Measurements from ENCODE around the gene COL27A1.

The COL27A1 gene

GRCh38 chr9:114203410-114204140 lies 48.2 kb downstream of the COL27A1 start:
- H3K4me3 ChIP-seq (replicated peaks; ENCODE audit: low read depth, low read length) = no peak overlapping the region
- no peak for TF ChIP-seq CTCF (IDR thresholded peaks at IDR 0.05; ENCODE audit: low read depth, low read length, missing control alignments)
- DNase-seq (ENCODE audit: extremely low read depth, low read depth) = no peak

- no peak for DNase-seq (ENCODE audit: extremely low read depth, low read depth)
- no peak for TF ChIP-seq CTCF (IDR thresholded peaks at IDR 0.05; ENCODE audit: low read depth, low read length, missing control alignments)
- H3K4me3 ChIP-seq (replicated peaks; ENCODE audit: low read depth, low read length) = no peak overlapping the region
Measured at GRCh38 chr9:114204265-114204664, 48.9 kb downstream of the COL27A1 start.

- TF ChIP-seq CTCF (IDR thresholded peaks at IDR 0.05; ENCODE audit: low read depth, low read length, missing control alignments) = no peak
- H3K4me3 ChIP-seq (replicated peaks; ENCODE audit: low read depth, low read length) = no peak overlapping the region
- no peak for DNase-seq (ENCODE audit: extremely low read depth, low read depth)
Measured at GRCh38 chr9:114205171-114206015, 50.1 kb downstream of the COL27A1 start.

- no peak for TF ChIP-seq CTCF (IDR thresholded peaks at IDR 0.05; ENCODE audit: low read depth, low read length, missing control alignments)
Measured at GRCh38 chr9:114206221-114206789, 51.0 kb downstream of the COL27A1 start.

GRCh38 chr9:114207034-114207810 lies 51.9 kb downstream of the COL27A1 start:
- H3K4me3 ChIP-seq (replicated peaks; ENCODE audit: low read depth, low read length) = no peak overlapping the region
- TF ChIP-seq CTCF (IDR thresholded peaks at IDR 0.05; ENCODE audit: low read depth, low read length, missing control alignments) = no peak
- no peak for DNase-seq (ENCODE audit: extremely low read depth, low read depth)

More at GRCh38 chr9:114206221-114206789, 51.0 kb downstream of the COL27A1 start:
- no peak for DNase-seq (ENCODE audit: extremely low read depth, low read depth)
- no peak overlapping the region for H3K4me3 ChIP-seq (replicated peaks; ENCODE audit: low read depth, low read length)

- no peak for TF ChIP-seq CTCF (IDR thresholded peaks at IDR 0.05; ENCODE audit: low read depth, low read length, missing control alignments)
- no peak for DNase-seq (ENCODE audit: extremely low read depth, low read depth)
Measured at GRCh38 chr9:114207845-114208244, 52.5 kb downstream of the COL27A1 start.

More at GRCh38 chr9:114207845-114208244, 52.5 kb downstream of the COL27A1 start:
- H3K4me3 ChIP-seq (replicated peaks; ENCODE audit: low read depth, low read length) = no peak overlapping the region

Measured in HFF-Myc (cell line).